Mucosa of descending colon (tissue), 3 donors: Measurements from ENCODE around the gene SLC4A7. TPM values are rescaled to one million over a fixed set of nuclear protein-coding genes. Genes with fewer than 3 reads are reported as not detected.

ENCODE experiments used
- ATAC-seq: fragments of 200-7000 bp; cut with Tn5 transposase; one replicate; pipeline ENCODE4 v1.9.1; 2020; ENCODE audit warnings: mild to moderate bottlenecking, moderate library complexity
- DNase-seq, 3 donors: peaks; one replicate each; pipeline ENCODE4 v3.0.0-alpha.2; 2020
- H3K36me3 ChIP-seq: fragments of 200-600 bp; one replicate; pipeline ENCODE4 v1.8.0; 2021; ENCODE audit warnings: low read depth, mild to moderate bottlenecking
- H3K4me1 ChIP-seq: fragments of 200-600 bp; one replicate; pipeline ENCODE4 v1.8.0; 2021; ENCODE audit warnings: low read depth, mild to moderate bottlenecking
- H3K4me3 ChIP-seq: fragments of 200-600 bp; one replicate; pipeline ENCODE4 v1.8.0; 2021; ENCODE audit warnings: mild to moderate bottlenecking
- H3K9me3 ChIP-seq: fragments of 200-600 bp; one replicate; pipeline ENCODE4 v1.8.0; 2021; ENCODE audit warnings: mild to moderate bottlenecking
- CTCF ChIP-seq: fragments of 200-600 bp; IDR thresholded peaks from one replicate; pipeline ENCODE4 v1.8.0; 2022; ENCODE audit warnings: antibody characterized with exemption, mild to moderate bottlenecking
- intact Hi-C, 2 donors: fragments of 100-400 bp; cut with DNase I in 1 of 2; cut with micrococcal nuclease in 1 of 2; formaldehyde crosslinking; loops; one replicate each; pipeline versions ENCODE4 v1.11.0 to v1.11.1; 2022; cut with DNase I, micrococcal nuclease
- total RNA-seq, 3 donors: library from RNA; stranded (reverse); fragmentation: NEBNext Ultra II Directional in 2 of 3; extraction: Animal tissue kit (Norgen Biotek cat#: 25700) in 2 of 3; gene quantifications; one replicate each; pipeline versions ENCODE4 v1.2.1 to v1.2.4, GENCODE V29; 2021 to 2023
- donor health status: DM: no; HTN: no; CAD: no; lungs with moderate emphysema.
- donor health status: DM: no; HTN: no; CAD: no.
- donor health status: DM: no; HTN: yes; CAD: no.

The SLC4A7 gene
- total RNA-seq, 3 donors from 2014 or later = 21.2 to 43.3 (median 22.7) TPM

- no peak for TF ChIP-seq CTCF
- Histone ChIP-seq H3K4me3 (no peak overlapping the region), H3K4me1 (no peaks in the 10 kb centered on the region), H3K9me3 (no peaks in the 10 kb centered on the region), H3K36me3 (no peaks in the 10 kb centered on the region)
- DNase-seq (no peak), ATAC-seq (no peak)
- intact Hi-C loops = no loop called here
These were observed 103.5 kb downstream of the SLC4A7 start for GRCh38 chr3:27380433-27381357.

- Histone ChIP-seq H3K9me3 (no peaks in the 10 kb centered on the region), H3K4me3 (no peak overlapping the region), H3K4me1 (no peaks in the 10 kb centered on the region), H3K36me3 (no peaks in the 10 kb centered on the region)
- TF ChIP-seq CTCF = no peak
- DNase-seq (no peak), ATAC-seq (no peak)
- intact Hi-C loops = no loop called here
These were observed 105.9 kb downstream of the SLC4A7 start for GRCh38 chr3:27378331-27378730.

GRCh38 chr3:27376109-27376772 is 107.9 kb downstream of the SLC4A7 start:
- no peaks in the 10 kb centered on the region for H3K4me1 ChIP-seq
- no peaks in the 10 kb centered on the region for H3K36me3 ChIP-seq
- intact Hi-C loops = no loop called here
- H3K9me3 ChIP-seq = no peaks in the 10 kb centered on the region
- ATAC-seq = no peak
- no peak for TF ChIP-seq CTCF
- H3K4me3 ChIP-seq = no peak overlapping the region
- DNase-seq = no peak

GRCh38 chr3:27368831-27369607 is 115.2 kb downstream of the SLC4A7 start, which contains the start of gene NEK10:
Gene NEK10, minus strand, starts transcription at chr3:27369383. Its CDS starts 16,501 bp downstream, at chr3:27352882.
- DNase-seq (peak; percentile 94 to 96 (median 95)), ATAC-seq (peak; percentile 100)
- Histone ChIP-seq H3K4me1 (no peaks in the 10 kb centered on the region), H3K36me3 (no peaks in the 10 kb centered on the region), H3K4me3 (peak within 1 kb of the TSS; percentile 22), H3K9me3 (no peaks in the 10 kb centered on the region)
- intact Hi-C loops = no loop called here
- no peak for TF ChIP-seq CTCF

- H3K36me3 ChIP-seq = no peaks in the 10 kb centered on the region
- no peak for DNase-seq
- H3K4me1 ChIP-seq = no peaks in the 10 kb centered on the region
- H3K9me3 ChIP-seq = no peaks in the 10 kb centered on the region
- intact Hi-C loops = no loop called here
- no peak overlapping the region for H3K4me3 ChIP-seq
- no peak for ATAC-seq
- TF ChIP-seq CTCF = no peak
These were observed 118.1 kb downstream of the SLC4A7 start for GRCh38 chr3:27366062-27366591.
